Measurements from ENCODE around the gene EGR2.
"Not testable (repeated sequence)": the region's sequence is repeated elsewhere in the genome, so short reads cannot be mapped to it uniquely, and the experiment has no call there.

Gene EGR2

GRCh38 chr10:62803724-62804355 lies 12.3 kb downstream of the EGR2 start:
- in situ Hi-C loops (cut with MboI; ENCODE audit: low sequenced_read_pairs) = loop anchor here (10.0 to 25.0 kb wide), 2 partner anchors 59 to 117 kb away; no protein-coding TSS in a partner anchor

- in situ Hi-C loops (cut with MboI; ENCODE audit: low sequenced_read_pairs) = loop anchor here (10.0 to 25.0 kb wide), 2 partner anchors 57 to 115 kb away; no protein-coding TSS in a partner anchor
These were observed 14.3 kb downstream of the EGR2 start for GRCh38 chr10:62801871-62802270.

GRCh38 chr10:62796896-62797295 lies 19.3 kb downstream of the EGR2 start:
- in situ Hi-C loops (cut with MboI; ENCODE audit: low sequenced_read_pairs) = no loop called here

GRCh38 chr10:62795762-62796161 lies 20.4 kb downstream of the EGR2 start:
- in situ Hi-C loops (cut with MboI; ENCODE audit: low sequenced_read_pairs) = no loop called here

- in situ Hi-C loops (cut with MboI; ENCODE audit: low sequenced_read_pairs) = no loop called here
These were observed 21.1 kb downstream of the EGR2 start for GRCh38 chr10:62795100-62795499.

GRCh38 chr10:62794306-62794705 lies 21.9 kb downstream of the EGR2 start:
- in situ Hi-C loops (cut with MboI; ENCODE audit: low sequenced_read_pairs) = no loop called here

GRCh38 chr10:62792261-62792660 lies 23.9 kb downstream of the EGR2 start:
- in situ Hi-C loops (cut with MboI; ENCODE audit: low sequenced_read_pairs) = no loop called here

GRCh38 chr10:62790571-62790970 lies 25.6 kb downstream of the EGR2 start:
- in situ Hi-C loops (cut with MboI; ENCODE audit: low sequenced_read_pairs) = no loop called here

GRCh38 chr10:62790019-62790555 lies 26.1 kb downstream of the EGR2 start:
- in situ Hi-C loops (cut with MboI; ENCODE audit: low sequenced_read_pairs) = no loop called here

GRCh38 chr10:62788861-62789467 lies 27.2 kb downstream of the EGR2 start:
- in situ Hi-C loops (cut with MboI; ENCODE audit: low sequenced_read_pairs) = no loop called here

GRCh38 chr10:62788285-62788684 lies 27.9 kb downstream of the EGR2 start:
- in situ Hi-C loops (cut with MboI; ENCODE audit: low sequenced_read_pairs) = not testable (repeated sequence)

GRCh38 chr10:62784537-62784936 lies 31.6 kb downstream of the EGR2 start:
- in situ Hi-C loops (cut with MboI; ENCODE audit: low sequenced_read_pairs) = not testable (repeated sequence)

GRCh38 chr10:62779487-62780248 lies 36.5 kb downstream of the EGR2 start:
- in situ Hi-C loops (cut with MboI; ENCODE audit: low sequenced_read_pairs) = no loop called here

- in situ Hi-C loops (cut with MboI; ENCODE audit: low sequenced_read_pairs) = no loop called here
These were observed 38.0 kb downstream of the EGR2 start for GRCh38 chr10:62778125-62778524.

GRCh38 chr10:62772186-62772974 lies 43.8 kb downstream of the EGR2 start:
- in situ Hi-C loops (cut with MboI; ENCODE audit: low sequenced_read_pairs) = no loop called here

- in situ Hi-C loops (cut with MboI; ENCODE audit: low sequenced_read_pairs) = no loop called here
These were observed 46.5 kb downstream of the EGR2 start for GRCh38 chr10:62769574-62770242.

GRCh38 chr10:62766386-62766785 lies 49.8 kb downstream of the EGR2 start:
- in situ Hi-C loops (cut with MboI; ENCODE audit: low sequenced_read_pairs) = no loop called here

GRCh38 chr10:62765726-62766125 lies 50.4 kb downstream of the EGR2 start:
- in situ Hi-C loops (cut with MboI; ENCODE audit: low sequenced_read_pairs) = no loop called here

GRCh38 chr10:62764011-62764410 lies 52.2 kb downstream of the EGR2 start:
- in situ Hi-C loops (cut with MboI; ENCODE audit: low sequenced_read_pairs) = no loop called here

- in situ Hi-C loops (cut with MboI; ENCODE audit: low sequenced_read_pairs) = no loop called here
These were observed 53.0 kb downstream of the EGR2 start for GRCh38 chr10:62763155-62763554.
